MV-4-11 (cell line): ENCODE data around the gene ZSWIM7.
A peak's percentile ranks its signal among the peaks of the same experiment; 100 is the strongest.

Experiments
- DNase-seq: peaks from one replicate; lab custom pipeline; 2025; lab: John Stamatoyannopoulos, UW

ZSWIM7 gene

GRCh38 chr17:15931394-15931793 is 68.1 kb downstream of the ZSWIM7 start:
- DNase-seq = no peak

GRCh38 chr17:15930426-15930825 is 69.1 kb downstream of the ZSWIM7 start:
- DNase-seq = peak; percentile 37

- DNase-seq = no peak
These were observed 69.6 kb downstream of the ZSWIM7 start for GRCh38 chr17:15929941-15930340.

GRCh38 chr17:15928286-15928785 is 71.2 kb downstream of the ZSWIM7 start:
- DNase-seq = no peak
